Retinal pigment epithelial cell (primary cell): ENCODE results near the gene OFD1.

ENCODE experiments used
- DNase-seq: peaks from one replicate; pipeline ENCODE4 v3.0.0-alpha.2; 2010; ENCODE audit warnings: low read depth
- H3K4me3 ChIP-seq: 2 replicates; pipeline ENCODE4 v1.5.1; 2011; ENCODE audit warnings: mild to moderate bottlenecking, low read length, control low read depth, moderate library complexity
- TF ChIP-seq, protein P1 (sequence below): conservative IDR thresholded peaks from 2 replicates; pipeline ENCODE4 v1.5.1; 2011; ENCODE audit warnings: low read depth, low read length, control low read depth, inconsistent platforms

The OFD1 gene

DNA sequence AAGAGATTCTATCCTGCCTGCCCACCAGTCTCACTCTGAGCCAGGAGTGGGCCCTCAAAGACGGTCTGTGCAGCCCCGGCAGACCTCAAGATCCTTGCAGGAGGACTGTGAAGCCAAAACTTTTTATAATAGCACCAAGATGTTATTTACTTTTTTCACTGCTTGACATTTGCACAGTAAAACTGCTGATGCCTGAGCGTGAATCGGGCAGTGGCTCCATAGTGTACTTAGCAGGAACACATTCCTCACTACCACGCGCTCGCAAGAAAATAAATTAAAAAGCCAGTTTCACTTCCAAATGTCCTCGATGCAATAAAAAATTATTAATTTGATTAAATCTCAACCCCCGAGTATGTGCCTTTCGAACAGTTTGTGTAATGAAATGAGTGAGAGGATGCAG, 59.9 kb downstream of the OFD1 start:
- DNase-seq: no peak

DNA sequence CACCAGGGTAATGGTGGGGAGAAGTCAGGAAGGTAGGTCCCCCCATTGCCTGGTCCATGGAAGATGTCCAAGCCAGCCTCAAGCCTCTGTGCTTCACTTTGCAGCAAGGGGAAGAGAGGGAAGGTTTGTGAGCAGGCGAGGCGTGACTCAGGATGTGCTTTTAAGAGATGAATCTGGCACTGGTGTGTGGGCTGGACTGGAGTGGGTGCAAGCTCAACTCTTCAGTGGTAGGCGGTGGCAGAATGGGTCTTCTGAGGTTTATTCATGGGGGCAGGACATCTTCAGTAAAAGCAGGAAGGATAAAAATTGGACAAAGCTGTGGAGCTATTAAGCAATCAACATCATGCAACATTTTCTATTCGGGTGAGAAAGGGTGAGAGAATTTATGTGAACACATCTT, 63.0 kb downstream of the OFD1 start:
- H3K4me3 ChIP-seq: no peak overlapping the region
- DNase-seq: no peak

More for the DNA sequence above, 59.9 kb downstream of the OFD1 start:
- TF ChIP-seq, protein P1, sequence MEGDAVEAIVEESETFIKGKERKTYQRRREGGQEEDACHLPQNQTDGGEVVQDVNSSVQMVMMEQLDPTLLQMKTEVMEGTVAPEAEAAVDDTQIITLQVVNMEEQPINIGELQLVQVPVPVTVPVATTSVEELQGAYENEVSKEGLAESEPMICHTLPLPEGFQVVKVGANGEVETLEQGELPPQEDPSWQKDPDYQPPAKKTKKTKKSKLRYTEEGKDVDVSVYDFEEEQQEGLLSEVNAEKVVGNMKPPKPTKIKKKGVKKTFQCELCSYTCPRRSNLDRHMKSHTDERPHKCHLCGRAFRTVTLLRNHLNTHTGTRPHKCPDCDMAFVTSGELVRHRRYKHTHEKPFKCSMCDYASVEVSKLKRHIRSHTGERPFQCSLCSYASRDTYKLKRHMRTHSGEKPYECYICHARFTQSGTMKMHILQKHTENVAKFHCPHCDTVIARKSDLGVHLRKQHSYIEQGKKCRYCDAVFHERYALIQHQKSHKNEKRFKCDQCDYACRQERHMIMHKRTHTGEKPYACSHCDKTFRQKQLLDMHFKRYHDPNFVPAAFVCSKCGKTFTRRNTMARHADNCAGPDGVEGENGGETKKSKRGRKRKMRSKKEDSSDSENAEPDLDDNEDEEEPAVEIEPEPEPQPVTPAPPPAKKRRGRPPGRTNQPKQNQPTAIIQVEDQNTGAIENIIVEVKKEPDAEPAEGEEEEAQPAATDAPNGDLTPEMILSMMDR: no peak
- H3K4me3 ChIP-seq: no peak overlapping the region

DNA sequence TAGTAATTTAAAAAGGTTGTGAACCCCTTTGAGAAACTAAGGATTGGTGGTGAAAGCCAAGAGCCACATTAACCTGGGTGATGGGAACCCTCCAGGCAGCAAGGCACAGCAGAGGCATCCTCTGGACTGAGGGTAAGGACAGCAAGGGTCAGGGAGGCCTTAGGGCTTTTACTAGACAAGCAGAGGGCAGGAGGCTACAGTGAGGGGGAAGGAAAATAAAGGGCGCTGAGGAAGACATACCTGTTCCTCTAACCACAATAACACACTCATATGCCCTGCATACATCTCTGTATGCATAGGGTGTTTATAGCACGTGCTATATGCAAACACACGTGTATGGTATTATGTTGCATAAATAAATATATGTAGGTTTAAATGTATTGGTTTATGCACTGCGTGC, 63.6 kb downstream of the OFD1 start:
- TF ChIP-seq, protein P1: no peak
- no peak for DNase-seq
- no peak overlapping the region for H3K4me3 ChIP-seq

More for the DNA sequence above, 63.0 kb downstream of the OFD1 start:
- TF ChIP-seq, protein P1: no peak

DNA sequence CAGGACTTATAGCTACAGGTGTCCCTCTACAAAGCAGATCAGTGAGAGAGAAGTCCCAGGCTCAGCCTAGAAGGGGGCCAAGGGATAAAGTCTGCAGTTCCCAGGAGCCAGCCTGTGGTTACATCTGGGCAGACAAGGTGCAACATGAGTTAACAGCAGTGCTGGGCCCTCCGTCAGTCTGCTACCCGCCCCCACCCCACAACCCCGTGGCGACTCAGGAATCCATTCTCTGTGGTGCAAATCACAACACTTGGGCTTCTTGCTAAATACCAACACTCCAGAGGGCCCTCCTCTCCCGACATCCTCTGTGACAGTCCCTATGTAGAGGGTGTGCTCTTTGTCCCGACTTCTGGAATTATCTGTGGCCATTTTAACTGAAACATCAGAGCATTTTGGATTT, 68.6 kb downstream of the OFD1 start:
- no peak for DNase-seq
- TF ChIP-seq, protein P1: no peak
- H3K4me3 ChIP-seq: no peak overlapping the region

DNA sequence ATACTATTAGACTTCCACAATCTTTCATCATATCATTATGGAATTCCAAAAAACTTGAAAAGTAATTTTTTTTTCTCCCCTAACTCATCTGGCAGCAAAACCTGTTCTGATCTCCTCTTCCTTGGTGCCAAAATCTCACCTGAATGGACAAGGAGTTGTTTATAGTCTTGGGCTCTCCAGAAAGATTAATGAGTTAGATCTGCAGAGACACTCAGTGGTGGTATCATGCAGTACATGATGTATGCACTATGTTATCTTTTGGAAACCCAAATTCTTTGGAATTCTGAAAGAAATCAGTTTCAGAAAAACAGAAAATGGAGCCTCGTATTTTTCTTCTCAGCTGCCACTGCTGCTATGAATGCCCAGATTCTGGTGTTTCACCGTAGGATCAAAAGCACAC, 70.7 kb downstream of the OFD1 start:
- no peak overlapping the region for H3K4me3 ChIP-seq
- TF ChIP-seq, protein P1: no peak
- DNase-seq: no peak

DNA sequence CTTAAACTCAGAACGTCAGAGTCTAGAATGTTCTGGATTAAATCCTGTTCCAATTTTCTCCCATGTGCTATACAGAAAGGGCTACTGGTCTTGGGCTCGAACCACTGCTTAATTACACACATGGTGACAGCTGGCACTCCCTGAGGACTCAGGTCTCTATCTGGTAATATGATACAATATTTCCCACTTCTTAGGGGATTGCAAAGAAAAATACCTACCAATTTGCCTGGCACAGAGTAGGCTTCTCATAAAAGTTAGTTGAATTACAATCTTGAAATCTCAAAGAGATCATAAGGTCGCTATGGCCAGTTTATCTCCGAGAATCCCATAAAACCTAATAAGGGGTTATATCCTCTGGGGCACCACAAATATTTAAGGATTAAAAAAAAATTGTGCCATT, 73.7 kb downstream of the OFD1 start:
- DNase-seq: no peak
- no peak overlapping the region for H3K4me3 ChIP-seq
- TF ChIP-seq, protein P1: no peak

DNA sequence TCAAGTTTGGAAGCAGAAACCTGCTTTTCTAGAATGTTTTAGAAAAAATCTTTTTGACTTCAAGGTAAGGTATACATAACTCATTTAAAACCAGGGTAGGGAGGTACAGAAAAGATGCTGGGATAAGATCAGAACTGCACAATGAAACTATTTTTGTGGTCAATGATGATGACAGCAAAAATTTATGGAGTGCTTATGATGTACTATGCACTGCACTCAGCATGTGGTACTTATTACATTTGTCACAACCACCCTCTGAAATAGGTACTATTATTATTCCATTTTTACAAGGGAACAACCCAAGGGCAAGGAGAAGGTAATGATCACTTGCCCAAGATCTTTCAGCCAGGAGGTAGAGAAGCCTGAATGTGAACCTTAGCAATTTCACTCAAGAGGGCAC, 74.3 kb downstream of the OFD1 start:
- no peak for DNase-seq
- no peak overlapping the region for H3K4me3 ChIP-seq
- TF ChIP-seq, protein P1: no peak
